Natural killer cell (primary cell): ENCODE measurements around the gene AHSG. TPM values are rescaled to one million over a fixed set of nuclear protein-coding genes. Genes with fewer than 3 reads are reported as not detected.

ENCODE experiments used
- ATAC-seq, 3 donors: fragments of 150-1000 bp in 2 of 3; fragments of 200-7000 bp in 1 of 3; cut with Tn5 transposase; 1 replicate in 1 of 3; 2 replicates in 2 of 3; pipeline ENCODE4 v1.10.0; 2021; ENCODE audit warnings: mild to moderate bottlenecking in 2 of 3, moderate library complexity in 2 of 3
- DNase-seq, 2 donors: peaks; one replicate each; pipeline versions ENCODE4 v3.0.0 to v3.0.0-alpha.2; 2013 to 2021; ENCODE audit warnings: mixed read lengths in 1 of 2
- H3K27ac ChIP-seq: one replicate; pipeline ENCODE4 v1.5.1; 2013; ENCODE audit warnings: mild to moderate bottlenecking, low read length
- H3K27me3 ChIP-seq: one replicate; pipeline ENCODE4 v1.6.1; 2013; ENCODE audit warnings: low read length; ENCODE audit not compliant: control insufficient read depth, insufficient read depth
- H3K36me3 ChIP-seq: one replicate; pipeline ENCODE4 v1.6.1; 2013; ENCODE audit warnings: low read length; ENCODE audit not compliant: control insufficient read depth, insufficient read depth
- H3K4me1 ChIP-seq: one replicate; pipeline ENCODE4 v1.6.1; 2013; ENCODE audit warnings: low read length; ENCODE audit not compliant: control insufficient read depth, insufficient read depth
- H3K4me3 ChIP-seq: one replicate; pipeline ENCODE4 v1.5.1; 2013; ENCODE audit warnings: low read length
- H3K9me3 ChIP-seq: one replicate; pipeline ENCODE4 v1.6.1; 2013; ENCODE audit warnings: low read length; ENCODE audit not compliant: control insufficient read depth, insufficient read depth
- H3K27ac Mint-ChIP-seq, 2 donors: one replicate each; pipeline ENCODE4 v1.8.0; 2022; ENCODE audit warnings: mild to moderate bottlenecking in 2 of 2, mixed read lengths in 2 of 2, moderate library complexity in 1 of 2
- H3K27me3 Mint-ChIP-seq, 2 donors: one replicate each; pipeline ENCODE4 v1.8.0; 2022; ENCODE audit warnings: low read depth in 2 of 2, mixed read lengths in 2 of 2
- H3K36me3 Mint-ChIP-seq: one replicate; pipeline ENCODE4 v1.8.0; 2022; ENCODE audit warnings: mixed read lengths
- H3K4me1 Mint-ChIP-seq, 2 donors: one replicate each; pipeline ENCODE4 v1.8.0; 2022; ENCODE audit warnings: mixed read lengths in 2 of 2
- H3K4me3 Mint-ChIP-seq: one replicate; pipeline ENCODE4 v1.8.0; 2022; ENCODE audit warnings: mild to moderate bottlenecking, moderate library complexity, mixed read lengths
- H3K9me3 Mint-ChIP-seq, 2 donors: one replicate each; pipeline ENCODE4 v1.8.0; 2022; ENCODE audit warnings: mixed read lengths in 2 of 2
- WGBS: methylation state at CpG from one replicate; pipeline ENCODE4 v1.1.7; 2013; ENCODE audit warnings: missing lambda C conversion rate; ENCODE audit not compliant: insufficient coverage; 5-methylcytosine and 5-hydroxymethylcytosine counted together
- intact Hi-C: fragments of 100-400 bp; cut with micrococcal nuclease; formaldehyde crosslinking; loops from one replicate; pipeline ENCODE4 v1.14.2; 2022
- total RNA-seq, 4 donors: library from RNA; stranded (reverse); fragments of 120-200 nt in 1 of 4; gene quantifications; one replicate each; pipeline versions ENCODE4 v1.2.3 to v1.2.4, GENCODE V29; 2013 to 2022
- TF ChIP-seq, protein P1 (sequence below): fragments of 200-600 bp; IDR thresholded peaks from one replicate; pipeline ENCODE4 v1.8.0; 2022; ENCODE audit warnings: antibody characterized with exemption

Gene AHSG
- total RNA-seq, 3 donors from 2014 or later (not counting 1 experiment from before 2014, with no cell fraction given): not detected

DNA sequence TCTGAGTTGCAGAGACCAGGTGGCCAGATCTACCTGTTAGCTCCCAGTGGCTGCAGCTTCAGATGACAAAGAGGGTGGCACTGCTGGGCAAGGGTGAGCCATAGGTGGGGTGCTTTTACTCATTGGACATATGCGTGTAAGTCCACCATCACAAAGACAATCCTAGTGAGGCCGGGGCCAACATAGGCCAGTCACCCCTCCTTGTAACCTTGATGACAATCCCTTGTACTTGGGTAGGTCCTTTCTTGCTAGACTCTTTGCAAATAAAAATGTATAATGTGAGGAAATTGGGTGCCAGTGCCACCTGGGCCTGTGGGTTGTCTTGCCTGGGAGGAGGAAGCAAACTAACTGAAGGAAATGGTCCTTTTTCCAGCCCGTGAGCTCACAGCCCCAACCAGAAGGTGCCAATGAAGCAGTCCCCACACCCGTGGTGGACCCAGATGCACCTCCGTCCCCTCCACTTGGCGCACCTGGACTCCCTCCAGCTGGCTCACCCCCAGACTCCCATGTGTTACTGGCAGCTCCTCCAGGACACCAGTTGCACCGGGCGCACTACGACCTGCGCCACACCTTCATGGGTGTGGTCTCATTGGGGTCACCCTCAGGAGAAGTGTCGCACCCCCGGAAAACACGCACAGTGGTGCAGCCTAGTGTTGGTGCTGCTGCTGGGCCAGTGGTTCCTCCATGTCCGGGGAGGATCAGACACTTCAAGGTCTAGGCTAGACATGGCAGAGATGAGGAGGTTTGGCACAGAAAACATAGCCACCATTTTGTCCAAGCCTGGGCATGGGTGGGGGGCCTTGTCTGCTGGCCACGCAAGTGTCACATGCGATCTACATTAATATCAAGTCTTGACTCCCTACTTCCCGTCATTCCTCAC is 7.6 kb downstream of the AHSG start:
- no peak for ATAC-seq

DNA sequence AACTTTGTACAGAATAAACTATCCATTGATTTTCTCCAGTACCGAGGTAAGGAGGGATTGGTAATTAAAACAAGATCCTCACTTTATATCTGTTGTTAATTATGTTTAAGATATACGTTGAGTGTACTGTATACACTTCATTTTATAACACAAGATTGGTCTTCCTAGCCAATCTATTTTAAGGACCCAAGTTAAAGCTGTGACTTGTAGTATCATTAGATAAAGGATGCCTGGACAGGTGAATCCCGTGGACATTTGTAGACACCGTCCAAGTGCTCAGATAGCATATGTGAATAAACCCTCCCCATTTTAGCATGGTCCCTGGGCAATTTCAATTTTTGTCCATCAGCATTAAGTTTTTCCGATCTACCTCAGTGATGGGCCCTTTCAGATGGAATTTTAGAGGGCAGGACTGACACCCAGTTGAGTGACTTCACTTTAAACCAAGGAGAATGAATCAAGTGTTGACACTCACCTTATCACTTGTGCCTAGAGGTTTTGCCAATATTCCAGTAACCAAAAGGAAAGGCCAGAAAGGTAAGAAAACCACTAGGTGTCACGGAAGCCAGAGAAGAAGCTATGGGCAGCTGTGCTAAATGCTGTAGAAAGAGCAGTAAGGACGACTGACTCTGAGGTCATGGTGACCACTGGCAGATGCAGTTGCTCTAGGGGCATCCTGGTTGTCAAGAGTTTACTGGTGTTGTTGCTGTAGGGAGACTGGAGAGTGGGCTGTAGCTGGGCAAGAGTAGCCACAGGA is 9.2 kb downstream of the AHSG start:
- no peaks in the 10 kb centered on the region for H3K36me3 ChIP-seq
- peaks cover 7% of the 10 kb centered on the region for H3K27me3 ChIP-seq
- DNase-seq (no peak), ATAC-seq (no peak)
- intact Hi-C loops: no loop called here
- no peaks in the 10 kb centered on the region for H3K9me3 Mint-ChIP-seq
- no peak overlapping the region for H3K27ac ChIP-seq
- H3K9me3 ChIP-seq: no peaks in the 10 kb centered on the region
- TF ChIP-seq, protein P1, sequence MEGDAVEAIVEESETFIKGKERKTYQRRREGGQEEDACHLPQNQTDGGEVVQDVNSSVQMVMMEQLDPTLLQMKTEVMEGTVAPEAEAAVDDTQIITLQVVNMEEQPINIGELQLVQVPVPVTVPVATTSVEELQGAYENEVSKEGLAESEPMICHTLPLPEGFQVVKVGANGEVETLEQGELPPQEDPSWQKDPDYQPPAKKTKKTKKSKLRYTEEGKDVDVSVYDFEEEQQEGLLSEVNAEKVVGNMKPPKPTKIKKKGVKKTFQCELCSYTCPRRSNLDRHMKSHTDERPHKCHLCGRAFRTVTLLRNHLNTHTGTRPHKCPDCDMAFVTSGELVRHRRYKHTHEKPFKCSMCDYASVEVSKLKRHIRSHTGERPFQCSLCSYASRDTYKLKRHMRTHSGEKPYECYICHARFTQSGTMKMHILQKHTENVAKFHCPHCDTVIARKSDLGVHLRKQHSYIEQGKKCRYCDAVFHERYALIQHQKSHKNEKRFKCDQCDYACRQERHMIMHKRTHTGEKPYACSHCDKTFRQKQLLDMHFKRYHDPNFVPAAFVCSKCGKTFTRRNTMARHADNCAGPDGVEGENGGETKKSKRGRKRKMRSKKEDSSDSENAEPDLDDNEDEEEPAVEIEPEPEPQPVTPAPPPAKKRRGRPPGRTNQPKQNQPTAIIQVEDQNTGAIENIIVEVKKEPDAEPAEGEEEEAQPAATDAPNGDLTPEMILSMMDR: no peak
- peaks cover 3 to 5% of the 10 kb centered on the region in 2 donors for H3K4me1 Mint-ChIP-seq
- no peak overlapping the region for H3K4me3 Mint-ChIP-seq
- H3K4me1 ChIP-seq: peaks cover 5% of the 10 kb centered on the region
- no peak overlapping the region for H3K27ac Mint-ChIP-seq
- no peaks in the 10 kb centered on the region for H3K36me3 Mint-ChIP-seq
- no peak overlapping the region for H3K4me3 ChIP-seq
- WGBS: 86% methylated on average over 5 of the region's 7 CpGs
- peaks cover 27 to 31% of the 10 kb centered on the region in 2 donors for H3K27me3 Mint-ChIP-seq

More for the DNA sequence above, 7.6 kb downstream of the AHSG start:
- Mint-ChIP-seq H3K4me1 (peaks cover 8% of the 10 kb centered on the region in 2 donors), H3K36me3 (no peaks in the 10 kb centered on the region), H3K4me3 (no peak overlapping the region), H3K27me3 (peaks cover 31 to 33% of the 10 kb centered on the region in 2 donors), H3K27ac (no peak overlapping the region), H3K9me3 (no peaks in the 10 kb centered on the region)
- H3K9me3 ChIP-seq: no peaks in the 10 kb centered on the region
- peaks cover 7% of the 10 kb centered on the region for H3K27me3 ChIP-seq
- peaks cover 10% of the 10 kb centered on the region for H3K4me1 ChIP-seq
- TF ChIP-seq, protein P1: no peak
- H3K27ac ChIP-seq: no peak overlapping the region
- no peak overlapping the region for H3K4me3 ChIP-seq
- no peaks in the 10 kb centered on the region for H3K36me3 ChIP-seq
- no peak for DNase-seq
- 86% methylated on average over 15 of the region's 17 CpGs for WGBS
- intact Hi-C loops: no loop called here

DNA sequence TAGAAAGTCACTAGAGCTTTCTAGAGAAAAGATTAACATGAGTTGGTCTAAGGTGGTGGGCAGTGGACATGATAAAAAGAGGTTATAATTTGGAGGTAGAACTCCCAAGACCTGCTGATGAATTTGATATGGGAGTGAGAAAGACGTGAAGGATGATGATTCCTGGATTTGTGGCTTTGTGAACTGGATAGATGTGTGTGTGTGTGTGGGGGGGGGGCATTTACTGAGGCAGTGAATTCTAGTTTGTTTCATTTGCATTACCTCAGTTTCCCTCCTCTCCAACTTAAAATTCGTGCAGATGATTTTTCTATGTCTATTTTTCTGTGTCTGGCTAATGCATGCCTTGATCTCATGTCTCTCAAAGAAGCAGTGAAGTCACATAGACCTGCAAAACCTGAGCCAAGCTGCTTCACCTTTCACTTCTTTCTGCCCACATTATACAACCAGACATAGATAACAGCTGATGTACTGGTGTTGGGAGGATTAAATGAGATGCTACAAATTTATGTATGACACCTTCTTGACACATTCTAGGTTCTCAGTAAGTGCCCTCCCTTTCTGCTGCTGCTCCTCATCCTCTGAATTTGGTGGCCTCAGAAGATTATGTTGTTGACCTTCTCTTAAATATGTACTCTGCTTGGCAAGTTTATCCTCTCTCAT is 9.9 kb downstream of the AHSG start:
- TF ChIP-seq, protein P1: no peak
- intact Hi-C loops: no loop called here
- Histone ChIP-seq H3K4me3 (no peak overlapping the region), H3K9me3 (no peaks in the 10 kb centered on the region), H3K27ac (no peak overlapping the region), H3K36me3 (no peaks in the 10 kb centered on the region), H3K4me1 (no peaks in the 10 kb centered on the region), H3K27me3 (peaks cover 2% of the 10 kb centered on the region)
- no peaks in the 10 kb centered on the region for H3K9me3 Mint-ChIP-seq
- H3K27me3 Mint-ChIP-seq: peaks cover 21 to 23% of the 10 kb centered on the region in 2 donors
- H3K4me1 Mint-ChIP-seq: no peaks in the 10 kb centered on the region
- no peak for ATAC-seq
- no peak overlapping the region for H3K27ac Mint-ChIP-seq
- 71% methylated on average over 2 of the region's 2 CpGs for WGBS
- H3K36me3 Mint-ChIP-seq: no peaks in the 10 kb centered on the region
- H3K4me3 Mint-ChIP-seq: no peak overlapping the region
- DNase-seq: no peak
